ENCODE results near the gene KDM3B. TPM values are rescaled to one million over a fixed set of nuclear protein-coding genes. Genes with fewer than 3 reads are reported as not detected.

Gene KDM3B
- total and polyA plus RNA-seq, 9 of the 15 experiments (the other 6 are each of a cell fraction or from before 2014, with no cell fraction given): 13.8 to 62.8 (median 41.9) TPM

GRCh38 chr5:138346889-138347288 is 5.6 kb upstream of the KDM3B start:
- Histone ChIP-seq H3K9me3 (replicated peaks; ENCODE audit: control insufficient read depth, insufficient read depth, low read depth, low read length) (peaks cover 1% of the 10 kb centered on the region; the same call in 1 of the 2 replicates), H3K9ac (ENCODE audit: insufficient read depth in 1 of 2, low read depth in 2 of 2, low read length in 2 of 2) (0 out of 4 replicates have a peak overlapping the region, but pooled peaks of 1 of the 2 experiments have one; percentile 15), H3K4me3 (no peak overlapping the region), H3K4me2 (ENCODE audit: insufficient read depth, low read length) (no peak overlapping the region), H3K27me3 (ENCODE audit: control insufficient read depth in 2 of 2, insufficient read depth in 2 of 2, low read length in 2 of 2) (no peaks in the 10 kb centered on the region), H3K79me2 (ENCODE audit: control insufficient read depth, insufficient read depth, low read length) (peaks cover under 1% of the 10 kb centered on the region; the same call in 1 of the 3 replicates), H3K36me3 (ENCODE audit: control insufficient read depth, insufficient read depth, low read length) (peaks cover 70% of the 10 kb centered on the region), H3K9me1 (ENCODE audit: control insufficient read depth, insufficient read depth, low read length) (no peaks in the 10 kb centered on the region), H4K20me1 (replicated peaks; ENCODE audit: control insufficient read depth, insufficient read depth, low read length) (no peaks in the 10 kb centered on the region), H2AFZ (ENCODE audit: low read depth, low read length) (no peak overlapping the region), H3K4me1 (replicated peaks in 1 of 2; ENCODE audit: control insufficient read depth in 2 of 2, insufficient read depth in 2 of 2, low read length in 2 of 2) (no peaks in the 10 kb centered on the region), H3K27ac (ENCODE audit: extremely low read depth, low read depth, low read length) (no peak overlapping the region)
- DNase-seq (ENCODE audit: extremely low read depth in 1 of 4, low spot score in 3 of 4) (no peak), ATAC-seq (no peak; the same call in 2 of the 3 replicates), FAIRE-seq (no peak)
- 0 out of 2 replicates have a peak, but pooled peaks have one; percentile 34 for TF ChIP-seq POLR2G (IDR thresholded peaks at IDR 0.05; ENCODE audit: low read depth, low read length)
- TF ChIP-seq HNRNPK (IDR thresholded peaks at IDR 0.05; ENCODE audit: low read depth, low read length, poor library complexity, severe bottlenecking): no peak
- in situ Hi-C loops (cut with MboI) (no loop called here), intact Hi-C loops (cut with micrococcal nuclease) (no loop called here)
- WGBS (ENCODE audit: insufficient coverage, low coverage, missing lambda C conversion rate): 97% methylated on average over 10 of the region's 14 CpGs
- ChIA-PET POLR2A (interaction anchor here (0.6 to 10.3 kb wide), 5 partner anchors 7 to 82 kb away, joined by 3 to 416 read pairs (median 6); partner anchors contain the start of genes CDC25C and FAM53C), CTCF (ENCODE audit: low intra/inter-chr PET ratio) (no interaction called here)
- no TSS peak for BruUV-seq (replicated peaks)

DNA sequence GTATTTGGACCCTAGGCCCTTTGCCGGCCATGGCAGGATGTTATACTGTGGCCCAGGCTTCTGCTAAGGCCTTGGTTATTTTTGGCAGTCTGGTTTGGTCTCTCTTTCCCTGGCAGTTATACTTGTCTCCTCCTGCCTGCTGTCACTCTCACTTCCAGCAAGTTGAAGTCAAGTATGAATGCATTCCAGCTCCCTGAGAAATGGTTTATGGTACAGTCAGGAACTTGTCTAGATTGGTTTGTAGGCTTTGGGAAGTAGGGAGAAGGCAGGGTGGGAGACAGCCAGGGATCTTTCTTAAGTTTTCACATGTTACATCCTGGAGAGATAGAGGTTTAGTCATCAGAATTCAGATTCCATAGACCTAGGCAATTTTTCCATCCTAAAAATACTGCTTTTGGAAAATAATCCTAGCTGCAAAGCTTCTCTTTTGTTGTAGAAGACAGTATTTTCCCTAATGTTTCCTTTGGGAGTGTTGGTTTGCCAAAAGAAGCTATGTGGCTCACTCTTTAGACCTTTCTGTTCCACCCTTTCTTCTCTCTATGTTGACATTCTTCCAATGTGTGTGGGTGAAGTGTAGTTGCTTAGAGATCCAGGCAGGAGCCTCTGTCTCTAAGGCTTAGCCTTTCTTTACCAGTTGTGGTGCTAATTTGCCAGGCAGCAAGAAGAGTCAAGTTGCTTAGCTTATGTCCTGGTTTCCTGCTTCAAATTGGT is 2.5 kb upstream of the KDM3B start:
- BruUV-seq (replicated peaks): no TSS peak
- no peak for FAIRE-seq
- in situ Hi-C loops (cut with MboI): no loop called here
- TF ChIP-seq RCOR1 (IDR thresholded peaks at IDR 0.05; ENCODE audit: borderline replicate concordance in 1 of 2, low read depth in 2 of 2, low read length in 2 of 2): no peak
- TF ChIP-seq NR4A1 (CRISPR knock-in tag; IDR thresholded peaks at IDR 0.05): no peak
- no peak for TF ChIP-seq NR4A1 (tag; IDR thresholded peaks at IDR 0.05)
- TF ChIP-seq POLR2B (IDR thresholded peaks at IDR 0.05; ENCODE audit: low read depth, partially characterized antibody): peak; percentile 20
- TF ChIP-seq MECOM (CRISPR knock-in tag; IDR thresholded peaks at IDR 0.05): no peak
- peak; percentile 32; the same call in 1 of the 2 replicates for TF ChIP-seq SUPT5H (IDR thresholded peaks at IDR 0.05)
- TF ChIP-seq FOS (IDR thresholded peaks at IDR 0.05; ENCODE audit: extremely low read depth, insufficient read length): no peak
- TF ChIP-seq ZNF79 (CRISPR knock-in tag; IDR thresholded peaks at IDR 0.05; ENCODE audit: low read depth): no peak
- no peak for TF ChIP-seq ZNF263 (CRISPR knock-in tag; IDR thresholded peaks at IDR 0.05; ENCODE audit: borderline replicate concordance)
- no peak for TF ChIP-seq XRCC3 (IDR thresholded peaks at IDR 0.05)

More for the DNA sequence above, 2.5 kb upstream of the KDM3B start:
- Histone ChIP-seq H3K79me2 (ENCODE audit: control insufficient read depth, insufficient read depth, low read length) (peaks cover 24% of the 10 kb centered on the region), H2AFZ (ENCODE audit: low read depth, low read length) (no peak overlapping the region), H3K4me3 (no peak overlapping the region), H3K4me2 (ENCODE audit: insufficient read depth, low read length) (no peak overlapping the region), H3K27me3 (ENCODE audit: control insufficient read depth in 2 of 2, insufficient read depth in 2 of 2, low read length in 2 of 2) (no peaks in the 10 kb centered on the region), H4K20me1 (replicated peaks; ENCODE audit: control insufficient read depth, insufficient read depth, low read length) (peaks cover 15% of the 10 kb centered on the region), H3K9me3 (replicated peaks; ENCODE audit: control insufficient read depth, insufficient read depth, low read depth, low read length) (peaks cover 5% of the 10 kb centered on the region), H3K9ac (ENCODE audit: insufficient read depth in 1 of 2, low read depth in 2 of 2, low read length in 2 of 2) (no peak overlapping the region), H3K9me1 (ENCODE audit: control insufficient read depth, insufficient read depth, low read length) (no peaks in the 10 kb centered on the region), H3K27ac (ENCODE audit: extremely low read depth, low read depth, low read length) (no peak overlapping the region), H3K36me3 (ENCODE audit: control insufficient read depth, insufficient read depth, low read length) (peaks cover 46% of the 10 kb centered on the region), H3K4me1 (replicated peaks in 1 of 2; ENCODE audit: control insufficient read depth in 2 of 2, insufficient read depth in 2 of 2, low read length in 2 of 2) (peaks cover 5 to 6% of the 10 kb centered on the region in 2 experiments; a peak in 3 of 5 replicates)
- intact Hi-C loops (cut with micrococcal nuclease): loop anchor here (5.0 kb wide), 1 partner anchor 168 kb away; no protein-coding TSS in a partner anchor
- POLR2A ChIA-PET: interaction anchor here (0.6 to 10.3 kb wide), 4 partner anchors 10 to 22 kb away, joined by 3 to 416 read pairs (median 25); partner anchors contain the start of genes CDC25C and FAM53C
- no peak for DNase-seq (ENCODE audit: extremely low read depth in 1 of 4, low spot score in 3 of 4)
- no peak for ATAC-seq
- CTCF ChIA-PET (ENCODE audit: low intra/inter-chr PET ratio): interaction anchor here (0.9 kb wide), 1 partner anchor 135 kb away, joined by 4 read pairs; no protein-coding TSS in a partner anchor
- 82% methylated on average over 1 of the region's 1 CpG for WGBS (ENCODE audit: insufficient coverage, low coverage, missing lambda C conversion rate)
